Liver (tissue), 9 donors: ENCODE data around the gene DNAJC5G. TPM values are rescaled to one million over a fixed set of nuclear protein-coding genes. Genes with fewer than 3 reads are reported as not detected.

ENCODE experiments used
- DNase-seq: peaks from one replicate; pipeline ENCODE4 v3.0.0-alpha.2; 2017; ENCODE audit warnings: low spot score
- H3K27ac ChIP-seq, 2 donors: one replicate each; pipeline ENCODE4 v1.7.0; 2013; ENCODE audit warnings: inconsistent platforms in 2 of 2, low read length in 2 of 2, control low read depth in 1 of 2, low read depth in 1 of 2, mild to moderate bottlenecking in 1 of 2
- H3K27me3 ChIP-seq, 4 donors: one replicate each; pipeline versions ENCODE4 v1.6.1 to v1.7.0; 2013; ENCODE audit warnings: low read length in 3 of 4, inconsistent platforms in 1 of 4, mild to moderate bottlenecking in 1 of 4, moderate library complexity in 1 of 4; ENCODE audit not compliant: control insufficient read depth in 4 of 4, insufficient read depth in 4 of 4
- H3K36me3 ChIP-seq, 4 donors: one replicate each; pipeline versions ENCODE4 v1.6.1 to v1.7.0; 2013; ENCODE audit warnings: low read length in 3 of 4, mild to moderate bottlenecking in 3 of 4, low read depth in 1 of 4, moderate library complexity in 1 of 4; ENCODE audit not compliant: control insufficient read depth in 4 of 4, insufficient read depth in 3 of 4
- H3K4me1 ChIP-seq, 4 donors: one replicate each; pipeline versions ENCODE4 v1.6.1 to v1.7.0; 2013; ENCODE audit warnings: low read length in 3 of 4, mild to moderate bottlenecking in 3 of 4, moderate library complexity in 1 of 4; ENCODE audit not compliant: control insufficient read depth in 4 of 4, insufficient read depth in 4 of 4
- H3K4me3 ChIP-seq, 3 donors: one replicate each; pipeline versions ENCODE4 v1.6.1 to v1.7.0; 2013; ENCODE audit warnings: low read length in 3 of 3, control low read depth in 1 of 3, low read depth in 1 of 3, mild to moderate bottlenecking in 1 of 3
- H3K9ac ChIP-seq, 2 donors: one replicate each; pipeline ENCODE4 v1.7.0; 2013; ENCODE audit warnings: low read length in 2 of 2, mild to moderate bottlenecking in 2 of 2, moderate library complexity in 2 of 2, control low read depth in 1 of 2, low read depth in 1 of 2
- H3K9me3 ChIP-seq, 4 donors: one replicate each; pipeline versions ENCODE4 v1.6.1 to v1.7.0; 2013; ENCODE audit warnings: low read length in 3 of 4; ENCODE audit not compliant: control insufficient read depth in 4 of 4
- CTCF ChIP-seq: fragments of 150-350 bp; IDR thresholded peaks from 2 replicates; pipeline ENCODE4 v1.5.1; 2017; ENCODE audit warnings: improper control_type of control experiment, low read depth, low read length; ENCODE audit not compliant: missing input control
- EGR1 ChIP-seq, 2 donors: IDR thresholded peaks; 2 replicates each; pipeline ENCODE4 v1.6.1; 2016 to 2018; ENCODE audit warnings: antibody characterized with exemption in 2 of 2, low read depth in 2 of 2
- FOXA2 ChIP-seq: IDR thresholded peaks from 2 replicates; pipeline ENCODE4 v1.6.1; 2016; ENCODE audit warnings: antibody characterized with exemption
- GABPA ChIP-seq, 2 donors: IDR thresholded peaks in 1 of 2; conservative IDR thresholded peaks in 1 of 2; 2 replicates each; pipeline ENCODE4 v1.6.1; 2016; ENCODE audit warnings: antibody characterized with exemption in 2 of 2, mild to moderate bottlenecking in 1 of 2, moderate library complexity in 1 of 2
- MAX ChIP-seq: IDR thresholded peaks from 2 replicates; pipeline ENCODE4 v1.6.1; 2016; ENCODE audit warnings: antibody characterized with exemption
- NR2F2 ChIP-seq: IDR thresholded peaks from 2 replicates; pipeline ENCODE4 v1.6.1; 2016; ENCODE audit warnings: antibody characterized with exemption
- RAD21 ChIP-seq, 2 donors: IDR thresholded peaks; 2 replicates each; pipeline ENCODE4 v1.6.1; 2016; ENCODE audit warnings: antibody characterized with exemption in 2 of 2, mild to moderate bottlenecking in 2 of 2
- REST ChIP-seq: IDR thresholded peaks from 2 replicates; pipeline ENCODE4 v1.6.1; 2016; ENCODE audit warnings: antibody characterized with exemption, mild to moderate bottlenecking
- RXRA ChIP-seq, 2 donors: IDR thresholded peaks; 2 replicates each; pipeline ENCODE4 v1.6.1; 2017 to 2018; ENCODE audit warnings: antibody characterized with exemption in 2 of 2, mild to moderate bottlenecking in 1 of 2
- SP1 ChIP-seq: IDR thresholded peaks from 2 replicates; pipeline ENCODE4 v1.6.1; 2018; ENCODE audit warnings: antibody characterized with exemption, mild to moderate bottlenecking
- YY1 ChIP-seq: IDR thresholded peaks from 2 replicates; pipeline ENCODE4 v1.6.1; 2016; ENCODE audit warnings: antibody characterized with exemption, mild to moderate bottlenecking
- WGBS: extraction: QIAGEN DNeasy Blood & Tissue Kit; methylation state at CpG from one replicate; pipeline ENCODE4 v1.1.7; 2013; 5-methylcytosine and 5-hydroxymethylcytosine counted together
- polyA plus RNA-seq, 2 donors: library from polyadenylated mRNA; stranded (reverse) in 1 of 2; unstranded in 1 of 2; fragments of 200-250 nt in 1 of 2; fragments of >200 nt in 1 of 2; fragmentation: Nextera tagmentation in 1 of 2; extraction: Ambion mirVana in 1 of 2; gene quantifications; one replicate each; pipeline versions ENCODE4 v1.2.1 to v1.2.3, GENCODE V29; 2013 to 2015
- total RNA-seq, 2 donors: library from RNA; depleted of rRNA; stranded (reverse); fragments of >200 nt; gene quantifications; one replicate each; pipeline ENCODE4 v1.2.3, GENCODE V29; 2014
- TF ChIP-seq, protein P1 (sequence below): IDR thresholded peaks from 2 replicates; pipeline ENCODE4 v1.6.1; 2016; ENCODE audit warnings: antibody characterized with exemption
- donor health status: healthy.
- donor health status: healthy.
- donor health status: healthy.
- donor health status: healthy.
- donor health status: healthy.

Gene DNAJC5G
- total and polyA plus RNA-seq, 4 donors, result not detected

DNA sequence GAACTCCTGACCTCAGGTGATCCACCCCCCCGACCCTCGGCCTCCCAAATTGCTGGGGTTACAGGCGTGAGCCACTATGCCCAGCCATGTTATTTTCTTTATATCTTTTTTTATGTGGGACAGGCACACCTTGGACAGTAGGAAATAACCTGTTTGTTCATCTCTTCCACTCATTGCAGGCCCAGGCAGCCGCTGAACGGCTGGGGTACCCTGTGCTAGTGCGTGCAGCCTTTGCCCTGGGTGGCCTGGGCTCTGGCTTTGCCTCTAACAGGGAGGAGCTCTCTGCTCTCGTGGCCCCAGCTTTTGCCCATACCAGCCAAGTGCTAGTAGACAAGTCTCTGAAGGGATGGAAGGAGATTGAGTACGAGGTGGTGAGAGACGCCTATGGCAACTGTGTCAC lies 49.7 kb upstream of the DNAJC5G start (continued):
- TF ChIP-seq CTCF (no peak), MAX (no peak)

- H3K9ac ChIP-seq, result no peak overlapping the region
- no peaks in the 10 kb centered on the region for H3K4me1 ChIP-seq
- no peak for DNase-seq
- H3K9me3 ChIP-seq, result no peaks in the 10 kb centered on the region
- H3K4me3 ChIP-seq, result no peak overlapping the region
- peaks cover 20 to 75% (median 61%) of the 10 kb centered on the region in 4 donors for H3K36me3 ChIP-seq
- TF ChIP-seq SP1 (no peak), FOXA2 (no peak), NR2F2 (no peak), YY1 (no peak), RXRA (IDR thresholded peaks at IDR 0.05) (no peak), REST (no peak), GABPA (IDR thresholded peaks at IDR 0.05 in 1 of 2, conservative IDR thresholded peaks at IDR 0.05 in 1 of 2) (no peak), RAD21 (IDR thresholded peaks at IDR 0.05) (no peak)
- no peak overlapping the region for H3K27ac ChIP-seq
- no peaks in the 10 kb centered on the region for H3K27me3 ChIP-seq
- WGBS, result 91% methylated on average over 2 of the region's 2 CpGs
Measured at GRCh38 chr2:27227501-27227900, 47.7 kb upstream of the DNAJC5G start.

- Histone ChIP-seq H3K4me1 (no peaks in the 10 kb centered on the region), H3K9me3 (no peaks in the 10 kb centered on the region), H3K27ac (no peak overlapping the region), H3K4me3 (no peak overlapping the region), H3K36me3 (peaks cover 13 to 79% (median 66%) of the 10 kb centered on the region in 4 donors), H3K9ac (no peak overlapping the region), H3K27me3 (no peaks in the 10 kb centered on the region)
- 96% methylated on average over 13 of the region's 13 CpGs for WGBS
- no peak for TF ChIP-seq EGR1 (IDR thresholded peaks at IDR 0.05; ENCODE audit: low read depth in 2 of 2)
- TF ChIP-seq, protein P1, sequence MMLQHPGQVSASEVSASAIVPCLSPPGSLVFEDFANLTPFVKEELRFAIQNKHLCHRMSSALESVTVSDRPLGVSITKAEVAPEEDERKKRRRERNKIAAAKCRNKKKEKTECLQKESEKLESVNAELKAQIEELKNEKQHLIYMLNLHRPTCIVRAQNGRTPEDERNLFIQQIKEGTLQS, result no peak
- no peak for DNase-seq
Measured at GRCh38 chr2:27231921-27232320, 43.3 kb upstream of the DNAJC5G start.
